Measurements from ENCODE around the gene PPARD. TPM values are rescaled to one million over a fixed set of nuclear protein-coding genes. Genes with fewer than 3 reads are reported as not detected.

Gene PPARD
- total and polyA plus RNA-seq, 2 of the 13 experiments (the other 11 are each of a cell fraction or from before 2014, with no cell fraction given) = 6.1 to 13.3 TPM

DNA sequence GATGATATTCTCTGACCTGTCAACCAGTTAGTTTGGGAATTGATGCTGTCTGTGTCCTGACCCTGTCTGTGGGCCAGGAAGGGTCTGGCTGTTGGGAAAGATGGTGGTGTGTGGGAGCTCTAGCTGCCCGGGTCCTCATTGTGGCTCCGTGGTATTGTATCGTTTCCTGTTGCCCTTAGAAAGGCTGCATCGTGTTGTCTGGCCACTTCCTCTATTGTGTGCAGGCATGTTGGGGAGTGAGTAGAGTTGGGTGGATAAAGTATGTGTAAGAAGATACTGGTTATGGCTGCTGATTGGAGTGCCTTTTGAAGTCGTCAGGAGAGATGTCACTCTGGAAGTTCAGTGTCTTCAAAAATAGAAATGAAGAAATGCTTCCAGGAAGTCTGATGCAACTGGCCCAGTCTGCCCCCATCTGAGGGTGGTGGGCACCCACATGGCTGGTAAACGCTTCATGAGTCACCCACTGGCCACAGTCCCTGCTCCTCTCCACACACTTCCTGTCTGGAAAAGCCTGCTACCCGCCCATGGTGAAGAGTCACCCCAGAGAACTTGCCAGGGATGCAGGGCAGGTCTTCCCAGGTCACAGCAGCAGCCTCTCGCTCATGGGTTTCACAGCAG lies 27.9 kb downstream of the PPARD start (continued):
- no peak for TF ChIP-seq ZNF746 (CRISPR knock-in tag; IDR thresholded peaks at IDR 0.05)
- TF ChIP-seq, protein P1, sequence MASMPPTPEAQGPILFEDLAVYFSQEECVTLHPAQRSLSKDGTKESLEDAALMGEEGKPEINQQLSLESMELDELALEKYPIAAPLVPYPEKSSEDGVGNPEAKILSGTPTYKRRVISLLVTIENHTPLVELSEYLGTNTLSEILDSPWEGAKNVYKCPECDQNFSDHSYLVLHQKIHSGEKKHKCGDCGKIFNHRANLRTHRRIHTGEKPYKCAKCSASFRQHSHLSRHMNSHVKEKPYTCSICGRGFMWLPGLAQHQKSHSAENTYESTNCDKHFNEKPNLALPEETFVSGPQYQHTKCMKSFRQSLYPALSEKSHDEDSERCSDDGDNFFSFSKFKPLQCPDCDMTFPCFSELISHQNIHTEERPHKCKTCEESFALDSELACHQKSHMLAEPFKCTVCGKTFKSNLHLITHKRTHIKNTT (CRISPR knock-in tag; IDR thresholded peaks at IDR 0.05) = no peak
- no peak for TF ChIP-seq ZNF335 (CRISPR knock-in tag; IDR thresholded peaks at IDR 0.05)
- TF ChIP-seq ZNF101 (CRISPR knock-in tag; IDR thresholded peaks at IDR 0.05; ENCODE audit: borderline replicate concordance, low read depth) = no peak
- no peak for TF ChIP-seq KDM5A (IDR thresholded peaks at IDR 0.05; ENCODE audit: borderline replicate concordance, low read length)
- 0 out of 2 replicates have a peak, but pooled peaks have one; percentile 29 for TF ChIP-seq JUN (CRISPR knock-in tag; IDR thresholded peaks at IDR 0.05)
- TF ChIP-seq ZNF138 (CRISPR knock-in tag; IDR thresholded peaks at IDR 0.05; ENCODE audit: low read depth) = no peak
- peak; percentile 70; the same call in 1 of the 2 replicates for TF ChIP-seq CEBPB (IDR thresholded peaks at IDR 0.05; ENCODE audit: borderline replicate concordance, low read depth, low read length)
- TF ChIP-seq ZFP82 (CRISPR knock-in tag; IDR thresholded peaks at IDR 0.05; ENCODE audit: borderline replicate concordance) = no peak
- no peak for TF ChIP-seq SALL2 (CRISPR knock-in tag; IDR thresholded peaks at IDR 0.05)
- TF ChIP-seq ZNF598 (CRISPR knock-in tag; IDR thresholded peaks at IDR 0.05; ENCODE audit: borderline replicate concordance) = no peak
- TF ChIP-seq ZNF354B (CRISPR knock-in tag; IDR thresholded peaks at IDR 0.05) = no peak
- TF ChIP-seq NBN (conservative IDR thresholded peaks at IDR 0.05) = no peak
- no peak for TF ChIP-seq STAG1 (CRISPR knock-in tag; IDR thresholded peaks at IDR 0.05)
- peak; percentile 80 for TF ChIP-seq RARA (CRISPR knock-in tag; IDR thresholded peaks at IDR 0.05)
- TF ChIP-seq KDM1A (CRISPR knock-in tag; IDR thresholded peaks at IDR 0.05) = no peak
- TF ChIP-seq DPF2 (CRISPR knock-in tag; IDR thresholded peaks at IDR 0.05; ENCODE audit: borderline replicate concordance, low read depth) = 0 out of 2 replicates have a peak, but pooled peaks have one; percentile 47
- no peak for TF ChIP-seq ZNF776 (CRISPR knock-in tag; IDR thresholded peaks at IDR 0.05)
- TF ChIP-seq POGZ (CRISPR knock-in tag; IDR thresholded peaks at IDR 0.05) = no peak
- TF ChIP-seq, protein P2, sequence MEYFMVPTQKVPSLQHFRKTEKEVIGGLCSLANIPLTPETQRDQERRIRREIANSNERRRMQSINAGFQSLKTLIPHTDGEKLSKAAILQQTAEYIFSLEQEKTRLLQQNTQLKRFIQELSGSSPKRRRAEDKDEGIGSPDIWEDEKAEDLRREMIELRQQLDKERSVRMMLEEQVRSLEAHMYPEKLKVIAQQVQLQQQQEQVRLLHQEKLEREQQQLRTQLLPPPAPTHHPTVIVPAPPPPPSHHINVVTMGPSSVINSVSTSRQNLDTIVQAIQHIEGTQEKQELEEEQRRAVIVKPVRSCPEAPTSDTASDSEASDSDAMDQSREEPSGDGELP (IDR thresholded peaks at IDR 0.05; ENCODE audit: borderline replicate concordance, low read depth) = peak; percentile 23; the same call in 1 of the 2 replicates
- no peak for TF ChIP-seq HNF4A (CRISPR knock-in tag; IDR thresholded peaks at IDR 0.05)
- TF ChIP-seq KMT2B (CRISPR knock-in tag; IDR thresholded peaks at IDR 0.05) = no peak
- TF ChIP-seq, protein P3, sequence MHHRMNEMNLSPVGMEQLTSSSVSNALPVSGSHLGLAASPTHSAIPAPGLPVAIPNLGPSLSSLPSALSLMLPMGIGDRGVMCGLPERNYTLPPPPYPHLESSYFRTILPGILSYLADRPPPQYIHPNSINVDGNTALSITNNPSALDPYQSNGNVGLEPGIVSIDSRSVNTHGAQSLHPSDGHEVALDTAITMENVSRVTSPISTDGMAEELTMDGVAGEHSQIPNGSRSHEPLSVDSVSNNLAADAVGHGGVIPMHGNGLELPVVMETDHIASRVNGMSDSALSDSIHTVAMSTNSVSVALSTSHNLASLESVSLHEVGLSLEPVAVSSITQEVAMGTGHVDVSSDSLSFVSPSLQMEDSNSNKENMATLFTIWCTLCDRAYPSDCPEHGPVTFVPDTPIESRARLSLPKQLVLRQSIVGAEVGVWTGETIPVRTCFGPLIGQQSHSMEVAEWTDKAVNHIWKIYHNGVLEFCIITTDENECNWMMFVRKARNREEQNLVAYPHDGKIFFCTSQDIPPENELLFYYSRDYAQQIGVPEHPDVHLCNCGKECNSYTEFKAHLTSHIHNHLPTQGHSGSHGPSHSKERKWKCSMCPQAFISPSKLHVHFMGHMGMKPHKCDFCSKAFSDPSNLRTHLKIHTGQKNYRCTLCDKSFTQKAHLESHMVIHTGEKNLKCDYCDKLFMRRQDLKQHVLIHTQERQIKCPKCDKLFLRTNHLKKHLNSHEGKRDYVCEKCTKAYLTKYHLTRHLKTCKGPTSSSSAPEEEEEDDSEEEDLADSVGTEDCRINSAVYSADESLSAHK (CRISPR knock-in tag; IDR thresholded peaks at IDR 0.05; ENCODE audit: borderline replicate concordance) = no peak
- no peak for TF ChIP-seq ZNF766 (CRISPR knock-in tag; IDR thresholded peaks at IDR 0.05; ENCODE audit: borderline replicate concordance)
- TF ChIP-seq KLF16 (CRISPR knock-in tag; IDR thresholded peaks at IDR 0.05) = 0 out of 4 replicates have a peak, but pooled peaks of 1 of the 2 experiments have one; percentile 17
- no peak for TF ChIP-seq ATF7 (IDR thresholded peaks at IDR 0.05)
- no peak for TF ChIP-seq ATF7 (CRISPR knock-in tag; IDR thresholded peaks at IDR 0.05)
- no peak for TF ChIP-seq CENPX (CRISPR knock-in tag; IDR thresholded peaks at IDR 0.05)

All from HepG2 (cell line).